Lung (tissue), 12 donors: ENCODE results near the gene POLR2E. TPM values are rescaled to one million over a fixed set of nuclear protein-coding genes. Genes with fewer than 3 reads are reported as not detected.
"Not testable (repeated sequence)": the region's sequence is repeated elsewhere in the genome, so short reads cannot be mapped to it uniquely, and the experiment has no call there.

Experiments used
- ATAC-seq: fragments of 200-7000 bp; cut with Tn5 transposase; one replicate; pipeline ENCODE4 v1.9.1; 2020; ENCODE audit warnings: moderate number of reproducible peaks; ENCODE audit not compliant: insufficient read depth, low FRiP score
- DNase-seq, 3 donors: peaks; one replicate each; pipeline ENCODE4 v3.0.0-alpha.2; 2013 to 2017
- H3K27ac ChIP-seq, 2 donors: one replicate each; pipeline ENCODE4 v1.5.1; 2013; ENCODE audit warnings: mild to moderate bottlenecking in 2 of 2, moderate library complexity in 2 of 2, control low read depth in 1 of 2, inconsistent platforms in 1 of 2, low read depth in 1 of 2, low read length in 1 of 2
- H3K27me3 ChIP-seq, 3 donors: one replicate each; pipeline ENCODE4 v1.5.1; 2013; ENCODE audit warnings: low read length in 2 of 3; ENCODE audit not compliant: control insufficient read depth in 3 of 3, insufficient read depth in 3 of 3
- H3K36me3 ChIP-seq, 4 donors: one replicate each; pipeline ENCODE4 v1.5.1; 2013; ENCODE audit warnings: low read length in 4 of 4, mild to moderate bottlenecking in 1 of 4, moderate library complexity in 1 of 4; ENCODE audit not compliant: control insufficient read depth in 4 of 4, insufficient read depth in 4 of 4
- H3K4me1 ChIP-seq, 5 donors: one replicate each; pipeline ENCODE4 v1.5.1; 2013; ENCODE audit warnings: low read length in 5 of 5, mild to moderate bottlenecking in 2 of 5, moderate library complexity in 1 of 5; ENCODE audit not compliant: control insufficient read depth in 5 of 5, insufficient read depth in 5 of 5
- H3K4me3 ChIP-seq: one replicate; pipeline ENCODE4 v1.5.1; 2013; ENCODE audit warnings: mild to moderate bottlenecking, control low read depth, moderate library complexity
- H3K9ac ChIP-seq, 2 donors: one replicate each; pipeline ENCODE4 v1.5.1; 2013; ENCODE audit warnings: low read length in 2 of 2, control low read depth in 1 of 2; ENCODE audit not compliant: insufficient read depth in 1 of 2
- H3K9me3 ChIP-seq, 4 donors: one replicate each; pipeline ENCODE4 v1.5.1; 2013; ENCODE audit warnings: low read length in 3 of 4, mild to moderate bottlenecking in 1 of 4, moderate library complexity in 1 of 4; ENCODE audit not compliant: control insufficient read depth in 4 of 4, insufficient read depth in 3 of 4
- WGBS, 2 donors: extraction: QIAGEN DNeasy Blood & Tissue Kit; methylation state at CpG; one replicate each; pipeline ENCODE4 v1.1.7; 2013; 5-methylcytosine and 5-hydroxymethylcytosine counted together
- polyA plus RNA-seq, 2 donors: library from polyadenylated mRNA; stranded (reverse); fragments of 200-250 nt; gene quantifications; one replicate each; pipeline ENCODE4 v1.2.1, GENCODE V29; 2013
- total RNA-seq, 2 donors: library from RNA; depleted of rRNA in 1 of 2; stranded (reverse); fragments of >200 nt in 1 of 2; gene quantifications; one replicate each; pipeline ENCODE4 v1.2.1, GENCODE V29; 2014 to 2021
- TF ChIP-seq, protein P1 (sequence below): IDR thresholded peaks from 2 replicates; pipeline ENCODE4 v1.5.1; 2012; ENCODE audit warnings: mild to moderate bottlenecking; ENCODE audit errors: control extremely low read depth, extremely low read depth
- donor health status: control.
- donor health status: control.
- donor health status: Bipolar disorder and iron deficiency.
- donor health status: healthy.
- donor health status: DM: yes; HTN: yes; CAD: no.

POLR2E gene
- total and polyA plus RNA-seq, 4 donors, result 78.4 to 196 (median 154) TPM

DNA sequence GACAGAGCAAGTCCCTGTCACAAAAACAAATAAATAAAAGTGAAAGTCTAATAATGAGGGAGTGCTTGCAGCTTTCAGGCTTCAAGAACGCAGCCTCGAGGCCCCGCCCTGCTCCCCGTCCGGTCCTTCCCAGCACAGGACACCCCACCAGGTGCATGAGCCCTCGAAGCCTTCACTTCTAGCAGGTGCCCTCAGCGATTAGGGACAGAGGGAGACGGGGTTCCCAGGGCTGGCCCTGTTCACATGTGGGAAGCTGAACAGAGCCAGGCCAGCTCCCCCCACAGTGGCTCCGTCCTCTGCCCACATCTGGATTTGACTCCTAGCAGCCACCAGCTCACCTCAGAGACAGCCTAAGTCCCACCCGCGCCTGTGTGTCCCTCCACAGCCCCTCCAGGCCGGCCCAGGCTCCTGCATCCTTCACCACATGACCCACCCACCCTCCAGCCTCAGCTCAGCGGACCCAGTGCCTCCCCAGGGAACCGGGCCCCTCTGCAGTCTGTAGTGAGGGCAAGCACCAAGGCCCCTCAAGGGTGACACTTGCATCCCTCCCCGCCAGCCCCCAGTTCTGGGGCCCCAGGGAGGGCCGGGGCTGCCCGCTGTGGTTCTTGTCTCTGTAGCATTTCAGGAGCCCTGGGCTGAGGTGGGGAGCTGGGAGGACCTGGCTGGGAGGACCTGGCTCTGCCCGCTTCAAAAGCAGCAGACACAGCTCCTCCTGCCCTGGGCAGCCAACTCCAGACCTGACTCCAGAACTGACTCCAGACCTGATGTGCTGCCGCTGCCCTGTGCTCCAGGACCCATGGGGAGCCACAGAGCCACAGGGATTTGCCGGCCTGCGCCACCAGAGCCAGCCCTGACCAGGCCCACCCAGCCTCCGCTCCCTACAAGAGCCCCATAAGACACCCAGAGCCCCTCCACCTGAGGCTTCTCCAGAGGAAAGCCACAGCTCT is 35.9 kb upstream of the POLR2E start:
- Histone ChIP-seq H3K9ac (no peak overlapping the region), H3K36me3 (peaks cover 0 to 38% (median 6%) of the 10 kb centered on the region in 4 donors), H3K4me3 (peak overlapping the region; percentile 76), H3K27me3 (no peaks in the 10 kb centered on the region), H3K4me1 (peaks cover 0 to 30% (median 11%) of the 10 kb centered on the region in 5 donors), H3K27ac (peak overlapping the region; percentile 88 to 97), H3K9me3 (no peaks in the 10 kb centered on the region)
- TF ChIP-seq, protein P1, sequence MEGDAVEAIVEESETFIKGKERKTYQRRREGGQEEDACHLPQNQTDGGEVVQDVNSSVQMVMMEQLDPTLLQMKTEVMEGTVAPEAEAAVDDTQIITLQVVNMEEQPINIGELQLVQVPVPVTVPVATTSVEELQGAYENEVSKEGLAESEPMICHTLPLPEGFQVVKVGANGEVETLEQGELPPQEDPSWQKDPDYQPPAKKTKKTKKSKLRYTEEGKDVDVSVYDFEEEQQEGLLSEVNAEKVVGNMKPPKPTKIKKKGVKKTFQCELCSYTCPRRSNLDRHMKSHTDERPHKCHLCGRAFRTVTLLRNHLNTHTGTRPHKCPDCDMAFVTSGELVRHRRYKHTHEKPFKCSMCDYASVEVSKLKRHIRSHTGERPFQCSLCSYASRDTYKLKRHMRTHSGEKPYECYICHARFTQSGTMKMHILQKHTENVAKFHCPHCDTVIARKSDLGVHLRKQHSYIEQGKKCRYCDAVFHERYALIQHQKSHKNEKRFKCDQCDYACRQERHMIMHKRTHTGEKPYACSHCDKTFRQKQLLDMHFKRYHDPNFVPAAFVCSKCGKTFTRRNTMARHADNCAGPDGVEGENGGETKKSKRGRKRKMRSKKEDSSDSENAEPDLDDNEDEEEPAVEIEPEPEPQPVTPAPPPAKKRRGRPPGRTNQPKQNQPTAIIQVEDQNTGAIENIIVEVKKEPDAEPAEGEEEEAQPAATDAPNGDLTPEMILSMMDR, result no peak
- ATAC-seq, result no peak
- 35 to 52% methylated on average over 22 of the region's 22 CpGs for WGBS, 2 donors
- no peak for DNase-seq

DNA sequence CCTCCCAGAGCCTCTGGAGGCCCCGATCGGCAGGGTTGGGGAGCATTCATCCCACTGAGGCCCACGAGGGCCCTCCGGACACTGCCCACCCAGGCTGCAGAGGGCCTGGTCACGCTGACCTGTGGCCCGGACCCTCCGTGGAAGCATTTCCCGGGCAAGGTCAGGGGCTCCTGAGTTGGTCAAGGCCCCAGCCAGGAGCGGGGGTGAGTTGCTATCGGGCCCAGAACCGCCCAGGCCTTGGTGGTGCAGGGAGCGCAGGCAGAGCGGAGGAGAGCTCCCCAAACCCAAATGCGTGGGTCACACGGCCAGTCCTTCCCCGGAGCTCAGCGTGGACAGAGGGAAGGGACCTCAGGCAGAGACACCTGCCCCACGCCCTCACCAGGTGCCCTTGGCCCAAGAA is 34.4 kb upstream of the POLR2E start:
- H3K27ac ChIP-seq, result no peak overlapping the region
- no peak for DNase-seq
- H3K9me3 ChIP-seq, result no peaks in the 10 kb centered on the region
- H3K9ac ChIP-seq, result no peak overlapping the region
- peaks cover 0 to 28% (median 11%) of the 10 kb centered on the region in 5 donors for H3K4me1 ChIP-seq
- H3K36me3 ChIP-seq, result peaks cover 0 to 40% (median 9%) of the 10 kb centered on the region in 4 donors
- TF ChIP-seq, protein P1, result no peak
- ATAC-seq, result no peak
- 94 to 95% methylated on average over 18 of the region's 18 CpGs for WGBS, 2 donors
- no peaks in the 10 kb centered on the region for H3K27me3 ChIP-seq
- no peak overlapping the region for H3K4me3 ChIP-seq

DNA sequence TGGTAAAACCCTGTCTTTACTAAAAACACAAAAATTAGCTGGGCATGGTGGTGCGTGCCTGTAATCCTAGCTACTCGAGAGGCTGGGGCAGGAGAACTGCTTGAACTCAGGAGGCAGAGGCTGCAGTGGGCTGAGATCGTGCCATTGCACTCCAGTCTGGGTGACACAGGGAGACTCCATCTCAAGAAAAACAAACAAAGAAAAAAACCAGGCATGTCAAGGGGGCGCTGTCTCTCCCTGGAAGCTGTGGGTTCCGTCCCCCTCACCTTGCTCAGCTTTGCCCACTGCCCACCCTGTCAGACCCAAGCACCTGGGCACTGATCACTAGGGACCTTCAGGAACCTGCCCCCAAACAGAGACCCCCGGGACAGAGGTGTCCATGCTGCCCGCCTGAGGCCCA is 33.9 kb upstream of the POLR2E start:
- H3K36me3 ChIP-seq, result peaks cover 0 to 45% (median 11%) of the 10 kb centered on the region in 4 donors

DNA sequence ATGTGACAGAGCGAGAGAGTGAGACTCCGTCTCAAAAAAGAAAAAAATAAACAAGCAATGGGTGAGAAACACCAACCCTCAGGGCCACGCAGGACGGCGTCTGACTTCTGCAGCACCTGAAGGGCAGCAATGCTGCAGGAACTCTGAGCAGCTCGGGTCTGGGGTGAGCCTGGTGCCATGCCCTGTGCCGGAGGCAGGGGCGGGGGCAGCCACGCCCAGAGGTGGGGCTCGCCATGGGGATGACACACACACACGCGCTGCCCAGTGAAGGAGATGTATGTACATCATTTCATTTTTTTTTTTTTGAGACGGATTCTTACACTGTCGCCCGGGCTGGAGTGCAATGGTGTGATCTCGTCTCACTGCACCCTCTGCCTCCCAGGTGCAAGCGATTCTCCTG is 32.9 kb upstream of the POLR2E start:
- TF ChIP-seq, protein P1, result no peak
- no peak overlapping the region for H3K4me3 ChIP-seq
- no peaks in the 10 kb centered on the region for H3K9me3 ChIP-seq
- H3K27me3 ChIP-seq, result no peaks in the 10 kb centered on the region
- peaks cover 0 to 52% (median 17%) of the 10 kb centered on the region in 4 donors for H3K36me3 ChIP-seq
- no peak overlapping the region for H3K27ac ChIP-seq
- ATAC-seq, result no peak
- no peak for DNase-seq
- H3K9ac ChIP-seq, result no peak overlapping the region
- peaks cover 0 to 19% (median 11%) of the 10 kb centered on the region in 5 donors for H3K4me1 ChIP-seq
- WGBS, 2 donors, result 94 to 96% methylated on average over 17 of the region's 17 CpGs

More for the DNA sequence above, 33.9 kb upstream of the POLR2E start:
- not testable (repeated sequence) for H3K27me3 ChIP-seq, ATAC-seq, DNase-seq, H3K9me3 ChIP-seq, H3K4me3 ChIP-seq, H3K27ac ChIP-seq, H3K9ac ChIP-seq
- H3K4me1 ChIP-seq, result peaks cover 0 to 24% (median 11%) of the 10 kb centered on the region in 5 donors
- 90 to 94% methylated on average over 7 of the region's 7 CpGs for WGBS, 2 donors
